ENCODE results near the gene RGMB. TPM values are rescaled to one million over a fixed set of nuclear protein-coding genes. Genes with fewer than 3 reads are reported as not detected.

RGMB gene
- total and polyA plus RNA-seq, 2 of the 13 experiments (the other 11 are each of a cell fraction or from before 2014, with no cell fraction given): 3.0 to 3.8 TPM

- TF ChIP-seq TIGD3 (CRISPR knock-in tag; IDR thresholded peaks at IDR 0.05; ENCODE audit: borderline replicate concordance): no peak
- no peak for TF ChIP-seq ONECUT2 (CRISPR knock-in tag; IDR thresholded peaks at IDR 0.05)
These were observed at the start of gene RGMB (continued) for GRCh38 chr5:98773464-98774191.

DNA sequence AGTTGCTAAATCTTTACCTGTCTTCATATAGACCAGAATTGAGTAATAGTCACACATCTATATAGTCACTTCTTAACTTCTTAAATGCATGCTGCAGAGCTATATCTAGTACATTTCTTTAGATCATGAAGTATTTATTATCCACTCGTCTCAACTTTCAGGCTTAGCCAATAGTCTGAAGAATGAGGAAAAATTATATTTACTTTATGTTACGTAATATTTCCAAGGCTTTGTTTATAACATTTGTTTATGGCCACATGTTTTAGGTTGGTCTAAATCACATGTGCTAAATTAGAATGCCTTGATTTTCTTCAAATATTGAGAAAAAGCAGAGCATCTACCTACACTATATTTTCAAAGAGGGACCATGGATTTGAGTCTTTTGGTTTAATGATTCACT lies 47.2 kb upstream of the RGMB start:
- Histone ChIP-seq H3K9ac (ENCODE audit: insufficient read depth, low read depth, low read length) (no peak overlapping the region), H2AFZ (ENCODE audit: low read length) (no peak overlapping the region), H3K4me3 (replicated peaks in 1 of 3; ENCODE audit: insufficient read depth in 1 of 3, low read depth in 2 of 3, low read length in 3 of 3) (no peak overlapping the region), H3K27me3 (ENCODE audit: control insufficient read depth in 1 of 2, insufficient read depth in 2 of 2, low read length in 2 of 2) (no peaks in the 10 kb centered on the region; a peak in 1 of 5 replicates), H3K9me3 (ENCODE audit: low read length) (no peaks in the 10 kb centered on the region), H3K36me3 (replicated peaks in 1 of 2; ENCODE audit: control insufficient read depth in 1 of 2, insufficient read depth in 2 of 2, low read length in 2 of 2) (no peaks in the 10 kb centered on the region), H3K4me1 (ENCODE audit: insufficient read depth, low read length) (no peaks in the 10 kb centered on the region), H4K20me1 (ENCODE audit: insufficient read depth, low read length) (no peaks in the 10 kb centered on the region), H3K27ac (ENCODE audit: extremely low read length, insufficient read depth, low read length) (no peak overlapping the region), H3K4me2 (ENCODE audit: low read depth, low read length) (no peak overlapping the region), H3K79me2 (ENCODE audit: insufficient read depth, low read length) (no peaks in the 10 kb centered on the region)
- in situ Hi-C loops (cut with HindIII; ENCODE audit: extremely low pct_ligation_motif_present, low pct_unique_long_range_greater_than_20kb): no loop called here
- no peak for TF ChIP-seq ZNF549 (CRISPR knock-in tag; IDR thresholded peaks at IDR 0.05)
- TF ChIP-seq NFE2 (CRISPR knock-in tag; IDR thresholded peaks at IDR 0.05): no peak
- TF ChIP-seq RCOR2 (CRISPR knock-in tag; IDR thresholded peaks at IDR 0.05): no peak
- no peak for TF ChIP-seq ZBTB3 (CRISPR knock-in tag; IDR thresholded peaks at IDR 0.05; ENCODE audit: borderline replicate concordance, low read depth)
- no peak for TF ChIP-seq ZNF33B (CRISPR knock-in tag; IDR thresholded peaks at IDR 0.05)
- TF ChIP-seq, protein P1, sequence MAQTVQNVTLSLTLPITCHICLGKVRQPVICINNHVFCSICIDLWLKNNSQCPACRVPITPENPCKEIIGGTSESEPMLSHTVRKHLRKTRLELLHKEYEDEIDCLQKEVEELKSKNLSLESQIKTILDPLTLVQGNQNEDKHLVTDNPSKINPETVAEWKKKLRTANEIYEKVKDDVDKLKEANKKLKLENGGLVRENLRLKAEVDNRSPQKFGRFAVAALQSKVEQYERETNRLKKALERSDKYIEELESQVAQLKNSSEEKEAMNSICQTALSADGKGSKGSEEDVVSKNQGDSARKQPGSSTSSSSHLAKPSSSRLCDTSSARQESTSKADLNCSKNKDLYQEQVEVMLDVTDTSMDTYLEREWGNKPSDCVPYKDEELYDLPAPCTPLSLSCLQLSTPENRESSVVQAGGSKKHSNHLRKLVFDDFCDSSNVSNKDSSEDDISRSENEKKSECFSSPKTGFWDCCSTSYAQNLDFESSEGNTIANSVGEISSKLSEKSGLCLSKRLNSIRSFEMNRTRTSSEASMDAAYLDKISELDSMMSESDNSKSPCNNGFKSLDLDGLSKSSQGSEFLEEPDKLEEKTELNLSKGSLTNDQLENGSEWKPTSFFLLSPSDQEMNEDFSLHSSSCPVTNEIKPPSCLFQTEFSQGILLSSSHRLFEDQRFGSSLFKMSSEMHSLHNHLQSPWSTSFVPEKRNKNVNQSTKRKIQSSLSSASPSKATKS (CRISPR knock-in tag; IDR thresholded peaks at IDR 0.05): no peak
- no peak for TF ChIP-seq DNMT1 (CRISPR knock-in tag; IDR thresholded peaks at IDR 0.05)
- no peak for TF ChIP-seq ZNF646 (CRISPR knock-in tag; IDR thresholded peaks at IDR 0.05)
- no peak for ATAC-seq
- ChIA-PET POLR2A (no interaction called here), CTCF (ENCODE audit: low intra/inter-chr PET ratio, low total read pairs) (no interaction called here)
- no peak for FAIRE-seq
- 30% methylated on average over 2 of the region's 2 CpGs for WGBS (ENCODE audit: low lambda C conversion rate)
- BruUV-seq (replicated peaks): no TSS peak
- intact Hi-C loops (cut with micrococcal nuclease; ENCODE audit: unreplicated experiment): no loop called here
- DNase-seq (ENCODE audit: low spot score): no peak

Data from HepG2 (cell line).